Stimulated activated naive CD8-positive, alpha-beta T cell treated with anti-CD3 and anti-CD28 coated beads, Interleukin-15, Interleukin-2, amounts not matched to agents 100 ng/mL and 50 ng/mL, for 24 hours (primary cell): Measurements from ENCODE around the gene CHRDL2.
A peak's percentile ranks its signal among the peaks of the same experiment; 100 is the strongest.
"Not testable (repeated sequence)": the region's sequence is repeated elsewhere in the genome, so short reads cannot be mapped to it uniquely, and the experiment has no call there.

Experiments used
- H3K27ac Mint-ChIP-seq: one replicate; pipeline ENCODE4 v1.8.0; 2021; ENCODE audit warnings: mild to moderate bottlenecking, mixed read lengths
- H3K27me3 Mint-ChIP-seq: one replicate; pipeline ENCODE4 v1.8.0; 2021; ENCODE audit warnings: mixed read lengths
- H3K36me3 Mint-ChIP-seq: one replicate; pipeline ENCODE4 v1.8.0; 2021; ENCODE audit warnings: low read depth, mixed read lengths
- H3K4me1 Mint-ChIP-seq: one replicate; pipeline ENCODE4 v1.8.0; 2021; ENCODE audit warnings: low read depth, mixed read lengths
- H3K4me3 Mint-ChIP-seq: one replicate; pipeline ENCODE4 v1.8.0; 2021; ENCODE audit warnings: mild to moderate bottlenecking, mixed read lengths
- H3K9me3 Mint-ChIP-seq: one replicate; pipeline ENCODE4 v1.8.0; 2021; ENCODE audit warnings: mixed read lengths

The CHRDL2 gene

GRCh38 chr11:74755395-74755995, 24.3 kb upstream of the CHRDL2 start:
- peaks cover 14% of the 10 kb centered on the region for H3K36me3 Mint-ChIP-seq
- H3K4me3 Mint-ChIP-seq = no peak overlapping the region
- no peaks in the 10 kb centered on the region for H3K27me3 Mint-ChIP-seq
- H3K9me3 Mint-ChIP-seq = peaks cover 6% of the 10 kb centered on the region
- H3K27ac Mint-ChIP-seq = no peak overlapping the region
- peaks cover 26% of the 10 kb centered on the region for H3K4me1 Mint-ChIP-seq

GRCh38 chr11:74754507-74755252, 23.5 kb upstream of the CHRDL2 start:
- Mint-ChIP-seq H3K4me1 (peaks cover 33% of the 10 kb centered on the region), H3K4me3 (no peak overlapping the region), H3K27me3 (no peaks in the 10 kb centered on the region), H3K9me3 (peaks cover 6% of the 10 kb centered on the region), H3K27ac (no peak overlapping the region), H3K36me3 (peaks cover 14% of the 10 kb centered on the region)

DNA sequence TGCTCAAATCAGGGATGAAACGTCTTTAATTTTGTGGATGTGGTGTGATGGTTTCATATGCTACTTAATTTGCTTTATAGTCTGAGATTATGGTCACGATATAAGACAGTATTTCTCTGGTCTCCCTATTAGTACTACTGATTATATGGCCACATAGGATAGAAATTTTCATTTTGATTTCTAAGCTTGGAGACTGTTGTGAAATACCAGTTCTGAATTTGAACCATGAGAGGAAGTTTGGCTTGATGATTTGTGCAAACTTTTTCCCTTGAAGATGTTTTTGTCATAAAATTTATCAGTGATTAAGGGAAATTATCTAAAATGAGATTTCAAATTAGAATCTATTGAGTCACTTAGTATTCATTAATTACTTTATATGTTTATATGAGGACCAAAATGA, 20.1 kb upstream of the CHRDL2 start:
- Mint-ChIP-seq H3K4me3 (peak overlapping the region; percentile 54), H3K27me3 (no peaks in the 10 kb centered on the region), H3K4me1 (peaks cover 50% of the 10 kb centered on the region), H3K36me3 (peaks cover 14% of the 10 kb centered on the region), H3K27ac (no peak overlapping the region), H3K9me3 (peaks cover under 1% of the 10 kb centered on the region)

- Mint-ChIP-seq H3K4me1 (peaks cover 49% of the 10 kb centered on the region), H3K36me3 (peaks cover 14% of the 10 kb centered on the region)
- H3K9me3 Mint-ChIP-seq, H3K4me3 Mint-ChIP-seq, H3K27ac Mint-ChIP-seq, H3K27me3 Mint-ChIP-seq: not testable (repeated sequence)
Measured at GRCh38 chr11:74750598-74750997, 19.4 kb upstream of the CHRDL2 start.

DNA sequence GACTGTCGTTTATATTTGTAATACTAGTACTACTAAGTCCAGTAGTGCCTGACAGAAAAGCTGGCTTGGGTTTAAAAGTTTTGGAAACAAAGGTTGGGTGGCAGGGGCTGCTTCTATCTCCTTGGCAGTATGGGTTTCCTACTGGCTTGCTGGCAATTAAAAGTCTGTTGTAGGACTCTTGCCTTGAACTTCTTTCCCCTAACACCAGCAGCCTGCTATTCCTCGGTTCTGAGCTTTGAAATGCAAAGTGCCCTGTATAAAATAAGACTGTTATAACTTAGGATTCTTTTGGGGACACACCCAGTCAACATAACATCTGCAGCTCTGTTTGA, 18.7 kb upstream of the CHRDL2 start:
- Mint-ChIP-seq H3K27me3 (no peaks in the 10 kb centered on the region), H3K9me3 (no peaks in the 10 kb centered on the region), H3K36me3 (peaks cover 14% of the 10 kb centered on the region), H3K4me1 (peaks cover 42% of the 10 kb centered on the region), H3K4me3 (peak overlapping the region; percentile 98), H3K27ac (peak overlapping the region; percentile 98)

DNA sequence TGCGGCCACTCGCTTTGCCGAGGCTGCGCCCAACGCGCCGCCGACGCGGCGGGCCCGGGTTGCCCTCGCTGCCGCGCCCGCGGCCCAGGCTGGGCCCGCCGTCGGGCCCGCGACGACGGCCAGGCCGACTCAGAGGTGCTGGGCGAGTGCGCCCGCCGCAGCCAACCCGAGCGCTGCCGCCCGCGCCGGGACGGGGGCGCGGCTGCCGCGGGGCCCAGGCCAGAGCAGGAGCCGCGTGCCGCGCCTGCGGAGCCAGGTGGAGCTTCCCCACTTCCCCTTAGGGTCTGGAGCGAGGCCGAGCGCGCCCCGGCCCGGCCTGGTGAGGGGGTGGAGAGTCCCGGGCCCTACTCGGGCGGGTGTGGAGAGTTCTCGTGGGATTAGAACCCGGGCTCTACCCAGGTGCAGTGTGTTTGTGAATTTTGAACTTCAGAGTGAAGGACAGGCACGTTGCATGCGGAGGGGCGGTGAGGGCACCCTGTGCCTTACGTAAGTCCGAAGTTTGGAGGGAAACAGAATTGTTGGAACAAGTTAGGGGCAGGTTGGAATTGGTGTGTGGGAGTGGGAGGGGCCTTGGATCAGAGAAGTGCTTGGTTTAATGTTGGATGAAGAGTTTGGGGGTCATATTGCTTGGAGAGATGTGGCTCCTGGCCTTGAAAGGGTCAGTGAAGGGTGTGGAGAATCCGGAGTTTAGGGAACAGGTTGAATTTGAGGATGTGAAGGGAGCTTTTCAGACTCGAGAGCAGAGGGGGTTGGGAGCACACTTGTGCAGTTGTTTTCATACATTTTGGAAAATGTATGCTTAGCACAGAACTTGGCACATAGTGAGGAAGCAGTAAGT, 18.1 kb upstream of the CHRDL2 start:
- Mint-ChIP-seq H3K27ac (peak overlapping the region; percentile 98), H3K9me3 (no peaks in the 10 kb centered on the region), H3K27me3 (no peaks in the 10 kb centered on the region), H3K4me1 (peaks cover 36% of the 10 kb centered on the region), H3K36me3 (peaks cover 14% of the 10 kb centered on the region), H3K4me3 (peak overlapping the region; percentile 98)

GRCh38 chr11:74748211-74749126, 17.2 kb upstream of the CHRDL2 start, which contains the start of gene RNF169:
Gene RNF169 (plus strand): TSS chr11:74748849. CDS start chr11:74748881, 32 bp downstream.
- peaks cover 30% of the 10 kb centered on the region for H3K4me1 Mint-ChIP-seq
- no peaks in the 10 kb centered on the region for H3K27me3 Mint-ChIP-seq
- H3K4me3 Mint-ChIP-seq = peak within 1 kb of the TSS; percentile 98
- H3K9me3 Mint-ChIP-seq = no peaks in the 10 kb centered on the region
- H3K27ac Mint-ChIP-seq = peak within 1 kb of the TSS; percentile 98
- H3K36me3 Mint-ChIP-seq = peaks cover 14% of the 10 kb centered on the region

DNA sequence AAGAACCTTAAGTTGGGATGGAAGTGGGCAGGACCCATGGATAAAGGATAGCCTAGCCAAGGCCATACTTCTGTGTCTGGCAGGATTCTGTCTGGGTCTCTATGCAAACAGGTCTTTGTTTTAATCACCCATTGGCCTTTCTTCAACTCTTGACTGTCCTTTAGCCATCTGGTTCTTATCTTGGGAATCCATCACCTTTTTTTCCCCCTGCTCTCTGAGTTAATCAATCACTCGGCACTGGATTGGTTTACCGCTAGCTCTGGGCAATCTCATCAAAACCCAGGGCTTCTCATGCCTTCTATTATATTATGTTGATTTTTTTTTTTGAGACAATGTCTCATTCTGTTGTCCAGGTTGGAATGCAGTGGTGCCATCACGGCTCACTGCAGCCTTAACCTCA, 15.6 kb upstream of the CHRDL2 start:
- H3K4me3 Mint-ChIP-seq = no peak overlapping the region
- H3K27ac Mint-ChIP-seq = no peak overlapping the region
- no peaks in the 10 kb centered on the region for H3K9me3 Mint-ChIP-seq
- no peaks in the 10 kb centered on the region for H3K27me3 Mint-ChIP-seq
- H3K36me3 Mint-ChIP-seq = peaks cover 9% of the 10 kb centered on the region
- H3K4me1 Mint-ChIP-seq = peaks cover 30% of the 10 kb centered on the region

- H3K27ac Mint-ChIP-seq = no peak overlapping the region
- peaks cover 4% of the 10 kb centered on the region for H3K27me3 Mint-ChIP-seq
Measured at GRCh38 chr11:74744277-74744676, 13.1 kb upstream of the CHRDL2 start.

GRCh38 chr11:74743640-74744039, 12.4 kb upstream of the CHRDL2 start:
- no peaks in the 10 kb centered on the region for H3K36me3 Mint-ChIP-seq
- no peak overlapping the region for H3K4me3 Mint-ChIP-seq
- peaks cover 18% of the 10 kb centered on the region for H3K4me1 Mint-ChIP-seq
- H3K27me3 Mint-ChIP-seq = peaks cover 11% of the 10 kb centered on the region
- no peak overlapping the region for H3K27ac Mint-ChIP-seq
- H3K9me3 Mint-ChIP-seq = no peaks in the 10 kb centered on the region

More at GRCh38 chr11:74744277-74744676, 13.1 kb upstream of the CHRDL2 start:
- Mint-ChIP-seq H3K4me1 (peaks cover 18% of the 10 kb centered on the region), H3K4me3 (no peak overlapping the region), H3K36me3 (peaks cover under 1% of the 10 kb centered on the region), H3K9me3 (no peaks in the 10 kb centered on the region)

DNA sequence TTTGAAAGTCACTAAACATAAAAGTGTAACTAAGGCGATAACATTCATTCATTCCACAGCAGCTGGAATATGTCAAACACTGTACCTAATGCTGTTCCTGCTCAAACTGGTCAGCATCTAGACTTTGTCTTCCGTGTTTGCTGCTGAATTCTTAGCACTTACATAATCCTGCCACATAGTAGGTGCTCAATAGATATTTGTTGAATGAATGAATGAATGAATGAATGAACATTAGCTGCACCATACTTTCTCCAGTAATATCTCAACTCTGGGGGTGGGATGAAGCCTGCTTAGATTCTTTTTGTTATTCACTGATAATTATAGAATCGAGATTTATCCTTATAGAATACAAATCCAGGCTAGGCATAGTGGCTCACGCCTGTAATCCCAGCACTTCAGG, 10.8 kb upstream of the CHRDL2 start:
- Mint-ChIP-seq H3K36me3 (no peaks in the 10 kb centered on the region), H3K9me3 (no peaks in the 10 kb centered on the region)

GRCh38 chr11:74739546-74740270, 8.5 kb upstream of the CHRDL2 start:
- H3K27me3 Mint-ChIP-seq = peaks cover 19% of the 10 kb centered on the region
- H3K9me3 Mint-ChIP-seq = no peaks in the 10 kb centered on the region
- no peak overlapping the region for H3K4me3 Mint-ChIP-seq
- no peak overlapping the region for H3K27ac Mint-ChIP-seq
- peaks cover 6% of the 10 kb centered on the region for H3K4me1 Mint-ChIP-seq
- H3K36me3 Mint-ChIP-seq = no peaks in the 10 kb centered on the region

More for the DNA sequence above, 10.8 kb upstream of the CHRDL2 start:
- peaks cover 14% of the 10 kb centered on the region for H3K27me3 Mint-ChIP-seq
- no peak overlapping the region for H3K4me3 Mint-ChIP-seq
- H3K27ac Mint-ChIP-seq = no peak overlapping the region
- H3K4me1 Mint-ChIP-seq = peaks cover 6% of the 10 kb centered on the region

DNA sequence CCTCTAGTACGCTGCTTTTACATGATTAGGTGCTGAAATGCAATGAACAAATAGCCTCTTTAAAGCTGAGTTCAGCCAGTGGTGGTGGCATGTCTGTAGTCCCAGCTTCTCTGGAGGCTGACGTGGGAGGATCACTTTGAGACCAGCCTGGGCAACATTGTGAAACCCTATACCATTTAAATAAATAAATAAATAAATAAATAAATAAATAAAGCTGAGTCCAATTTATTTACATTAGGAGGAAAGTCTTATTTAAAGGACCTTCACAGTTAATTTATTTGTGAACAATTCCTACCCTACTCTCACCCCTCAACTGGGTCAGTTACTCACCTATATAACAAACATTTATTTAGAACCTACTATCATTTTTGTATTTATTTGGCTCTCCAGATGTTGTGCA, 4.8 kb upstream of the CHRDL2 start:
- H3K9me3 Mint-ChIP-seq = no peaks in the 10 kb centered on the region
- H3K4me1 Mint-ChIP-seq = peaks cover 10% of the 10 kb centered on the region
- H3K36me3 Mint-ChIP-seq = no peaks in the 10 kb centered on the region
- H3K27ac Mint-ChIP-seq = no peak overlapping the region
- peaks cover 43% of the 10 kb centered on the region for H3K27me3 Mint-ChIP-seq
- H3K4me3 Mint-ChIP-seq = no peak overlapping the region
